Esophagus squamous epithelium (tissue), 5 donors: Measurements from ENCODE around the gene COPS7B. TPM values are rescaled to one million over a fixed set of nuclear protein-coding genes. Genes with fewer than 3 reads are reported as not detected.

Experiments
- DNase-seq: peaks from one replicate; lab custom pipeline; 2025; lab: John Stamatoyannopoulos, UW
- H3K27ac ChIP-seq, 4 donors: fragments of 200-600 bp; sonication (generic); one replicate each; pipeline ENCODE4 v1.5.1; 2016 to 2019; ENCODE audit warnings: mild to moderate bottlenecking in 1 of 4
- H3K27me3 ChIP-seq, 4 donors: fragments of 200-600 bp; sonication (generic); 1 replicate in 3 of 4; 2 replicates in 1 of 4; pipeline versions ENCODE4 v1.5.1 to v1.6.0; 2017 to 2021; ENCODE audit warnings: antibody characterized with exemption in 1 of 4
- H3K36me3 ChIP-seq, 3 donors: fragments of 200-600 bp; sonication (generic); one replicate each; pipeline ENCODE4 v1.5.1; 2016 to 2019
- H3K4me1 ChIP-seq, 3 donors: fragments of 200-600 bp; sonication (generic); one replicate each; pipeline ENCODE4 v1.5.1; 2017 to 2019
- H3K4me3 ChIP-seq, 4 donors: fragments of 200-600 bp; sonication (generic); 1 replicate in 3 of 4; 2 replicates in 1 of 4; pipeline ENCODE4 v1.5.1; 2016 to 2019; ENCODE audit warnings: mild to moderate bottlenecking in 2 of 4, moderate library complexity in 1 of 4
- H3K9me3 ChIP-seq, 3 donors: fragments of 200-600 bp; sonication (generic); one replicate each; pipeline ENCODE4 v1.5.1; 2016 to 2019
- CTCF ChIP-seq, 6 experiments: fragments of 450-650 bp in 4 of 6; fragments of 200-600 bp in 2 of 6; sonication (generic) in 2 of 6; IDR thresholded peaks; one replicate each; pipeline ENCODE4 v1.5.1; 2016 to 2019; ENCODE audit warnings: antibody characterized with exemption in 6 of 6, mild to moderate bottlenecking in 4 of 6, moderate library complexity in 4 of 6
- POLR2A ChIP-seq, 4 donors: fragments of 450-650 bp; IDR thresholded peaks; one replicate each; pipeline ENCODE4 v1.6.1; 2017; ENCODE audit warnings: antibody characterized with exemption in 4 of 4, mild to moderate bottlenecking in 4 of 4, moderate library complexity in 3 of 4
- WGBS, 2 donors: methylation state at CpG; one replicate each; pipeline ENCODE4 v1.1.5; 2018; 5-methylcytosine and 5-hydroxymethylcytosine counted together
- intact Hi-C: fragments of 100-400 bp; cut with DNase I; formaldehyde crosslinking; loops from one replicate; pipeline ENCODE4 v1.15.0; 2022
- total RNA-seq, 4 donors: library from RNA; depleted of rRNA; stranded (reverse); fragments of >200 nt; gene quantifications; one replicate each; pipeline ENCODE4 v1.1.0, GENCODE V29; 2016
- donor health status: DM: yes; HTN: yes; CAD: no.

The COPS7B gene
- total RNA-seq, 4 donors from 2014 or later = 10.7 to 23.2 (median 22.1) TPM

- intact Hi-C loops = no loop called here
- Histone ChIP-seq H3K4me3 (no peak overlapping the region), H3K4me1 (no peaks in the 10 kb centered on the region), H3K27me3 (no peaks in the 10 kb centered on the region), H3K36me3 (no peaks in the 10 kb centered on the region), H3K9me3 (no peaks in the 10 kb centered on the region), H3K27ac (no peak overlapping the region)
- no peak for DNase-seq
- TF ChIP-seq POLR2A (IDR thresholded peaks at IDR 0.05) = no peak
These were observed 20.7 kb upstream of the COPS7B start for GRCh38 chr2:231765496-231765929.

- Histone ChIP-seq H3K27me3 (no peaks in the 10 kb centered on the region), H3K4me1 (no peaks in the 10 kb centered on the region), H3K4me3 (no peak overlapping the region), H3K36me3 (no peaks in the 10 kb centered on the region), H3K9me3 (no peaks in the 10 kb centered on the region), H3K27ac (no peak overlapping the region)
- TF ChIP-seq CTCF (IDR thresholded peaks at IDR 0.05) (no peak), POLR2A (IDR thresholded peaks at IDR 0.05) (no peak)
- intact Hi-C loops = no loop called here
- whole genome bisulfite sequencing, 2 donors = 74 to 79% methylated on average over 6 of the region's 6 CpGs
- no peak for DNase-seq
These were observed 16.8 kb upstream of the COPS7B start for GRCh38 chr2:231769170-231770136.

- intact Hi-C loops = loop anchor here (10.0 kb wide), 1 partner anchor 106 kb away; no protein-coding TSS in a partner anchor
- TF ChIP-seq POLR2A (IDR thresholded peaks at IDR 0.05) (no peak), CTCF (IDR thresholded peaks at IDR 0.05) (no peak)
- peak overlapping the region; percentile 69 to 83 (median 73) for H3K4me3 ChIP-seq
- no peaks in the 10 kb centered on the region for H3K27me3 ChIP-seq
- peaks cover 21 to 49% (median 27%) of the 10 kb centered on the region in 3 donors for H3K4me1 ChIP-seq
- WGBS, 2 donors = 15 to 17% methylated on average over 20 to 24 of the region's 51 CpGs
- H3K36me3 ChIP-seq = no peaks in the 10 kb centered on the region
- no peaks in the 10 kb centered on the region for H3K9me3 ChIP-seq
- peak overlapping the region; percentile 85 to 91 (median 89) for H3K27ac ChIP-seq
- no peak for DNase-seq
These were observed 5.9 kb upstream of the COPS7B start for GRCh38 chr2:231780123-231780908.

GRCh38 chr2:231780909-231781797 lies 5.1 kb upstream of the COPS7B start, which contains the start of gene PDE6D:
PDE6D (minus strand) TSS chr2:231781282; CDS start chr2:231781114, 168 bp downstream.
- peak within 1 kb of the TSS; percentile 85 to 91 (median 89) for H3K27ac ChIP-seq
- no peaks in the 10 kb centered on the region for H3K36me3 ChIP-seq
- peak; percentile 94 for DNase-seq
- peak in 2 of 6 experiments; percentile 5 to 24 for TF ChIP-seq CTCF (IDR thresholded peaks at IDR 0.05)
- TF ChIP-seq POLR2A (IDR thresholded peaks at IDR 0.05) = peak in 3 of 4 donors; percentile 84 to 95 (median 93)
- peaks cover 21 to 57% (median 34%) of the 10 kb centered on the region in 3 donors for H3K4me1 ChIP-seq
- peak within 1 kb of the TSS; percentile 69 to 83 (median 73) for H3K4me3 ChIP-seq
- intact Hi-C loops = loop anchor here (10.0 kb wide), 1 partner anchor 106 kb away; no protein-coding TSS in a partner anchor
- 0% methylated on average over 6 to 11 of the region's 67 CpGs for WGBS, 2 donors
- no peaks in the 10 kb centered on the region for H3K27me3 ChIP-seq
- H3K9me3 ChIP-seq = no peaks in the 10 kb centered on the region
